ENCODE results near the gene TRIP10.

The TRIP10 gene

DNA sequence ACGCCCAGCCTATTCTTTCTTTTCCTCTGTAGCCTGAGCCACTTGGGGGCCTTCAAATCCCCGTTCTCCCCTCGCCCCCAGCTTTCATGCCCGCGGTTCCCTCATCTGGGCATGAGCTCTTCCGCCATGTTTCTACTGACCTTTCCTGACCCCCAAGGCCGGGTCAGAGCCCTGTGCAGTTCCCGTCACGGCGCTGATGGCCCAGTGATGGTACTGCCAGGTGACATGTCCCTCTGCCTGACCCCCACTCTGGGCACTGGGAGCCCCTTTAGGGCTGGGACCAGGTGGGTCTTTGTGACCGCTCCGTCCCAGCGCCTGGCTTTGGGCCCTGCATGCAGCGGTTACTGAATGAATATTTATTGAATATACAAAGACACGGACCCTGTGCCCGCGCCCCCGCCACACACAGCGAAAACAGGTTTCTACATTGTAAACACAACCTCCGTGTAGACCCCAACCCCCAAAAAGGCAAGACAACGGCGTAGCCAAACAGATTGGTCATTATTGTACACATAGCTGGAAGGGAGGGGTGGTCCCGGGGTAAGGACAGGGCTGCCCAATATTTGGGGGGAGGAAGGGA is 9.8 kb upstream of the TRIP10 start:
- DNase-seq = no peak

GRCh38 chr19:6730153-6730804 is 9.2 kb upstream of the TRIP10 start:
- DNase-seq = no peak

- no peak for DNase-seq
These were observed 8.4 kb upstream of the TRIP10 start for GRCh38 chr19:6730941-6731670.

DNA sequence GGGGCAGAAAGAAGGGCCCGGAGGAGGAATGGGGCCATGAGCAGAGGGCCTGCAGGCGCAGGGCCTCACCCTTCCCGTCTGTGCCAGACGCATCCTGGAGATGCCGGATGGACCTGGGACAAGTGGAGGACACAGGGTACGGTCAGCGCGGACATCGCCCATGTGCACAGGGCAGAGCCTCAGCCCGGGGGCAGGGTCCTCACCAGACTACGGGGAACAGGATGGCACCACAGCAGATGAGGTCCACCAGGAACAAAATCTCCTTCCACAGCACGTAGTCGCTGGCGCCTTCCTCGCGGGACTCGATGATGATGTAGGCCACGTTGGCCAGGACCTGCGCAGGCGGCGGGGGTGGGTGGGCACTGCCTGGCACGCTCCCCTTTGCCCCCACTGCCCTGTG is 7.7 kb upstream of the TRIP10 start:
- DNase-seq = no peak

DNA sequence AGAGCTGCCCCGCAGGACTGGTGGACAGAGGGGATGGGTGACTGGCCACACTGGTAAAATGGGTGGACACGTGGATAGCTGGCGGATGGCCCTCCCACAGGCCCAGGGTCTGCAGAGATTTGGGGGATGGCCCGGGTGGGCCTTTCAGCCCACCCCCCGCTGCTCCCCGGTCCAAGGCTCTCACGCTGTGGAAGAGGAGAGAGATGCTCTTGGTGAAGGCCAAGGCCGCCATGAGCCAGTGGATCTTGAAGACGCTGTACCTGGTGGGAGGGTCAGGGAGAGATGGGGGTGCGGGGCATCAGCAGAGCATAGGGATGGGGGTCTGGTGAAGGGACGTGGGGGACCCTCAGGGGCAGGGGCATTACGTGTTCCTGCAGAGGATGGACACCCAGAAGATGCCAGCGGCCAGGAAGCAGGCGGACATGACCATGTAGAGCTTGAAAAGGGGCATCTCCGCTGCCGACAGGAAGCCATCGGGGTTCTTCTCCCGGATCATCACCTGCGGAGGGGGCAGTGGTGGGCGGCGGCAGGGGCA is 6.6 kb upstream of the TRIP10 start:
- DNase-seq = no peak

- DNase-seq = no peak
These were observed 6.0 kb upstream of the TRIP10 start for GRCh38 chr19:6733338-6734095.

DNA sequence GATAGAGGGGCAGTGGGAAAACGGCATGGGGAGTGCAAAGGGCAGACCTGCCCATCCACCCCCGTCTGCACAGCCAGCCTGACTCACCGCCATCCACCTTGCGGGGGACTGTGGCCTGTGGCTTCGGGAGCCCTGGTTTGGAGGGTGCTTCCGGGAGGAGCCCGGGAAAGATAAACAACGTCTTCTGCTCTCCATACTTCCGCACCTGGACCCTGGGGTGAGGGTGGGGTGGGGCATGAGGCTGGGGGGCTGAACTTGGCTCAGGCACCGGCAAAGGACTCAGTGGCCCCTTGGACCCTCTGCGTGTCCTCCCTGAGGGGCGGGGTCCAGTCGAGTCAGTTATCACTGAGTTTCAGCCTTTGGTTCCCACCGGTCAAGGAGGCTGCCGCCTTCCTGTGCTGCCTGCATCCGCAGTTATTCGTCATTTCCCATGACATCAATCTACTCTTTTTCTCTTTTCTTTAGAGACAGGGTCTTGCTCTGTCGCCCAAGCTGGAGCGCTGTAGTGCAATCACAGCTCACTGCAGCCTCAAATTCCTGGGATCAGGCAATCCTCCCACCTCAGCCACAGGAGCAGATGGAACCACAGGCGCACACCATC is 5.3 kb upstream of the TRIP10 start:
- DNase-seq = no peak

DNA sequence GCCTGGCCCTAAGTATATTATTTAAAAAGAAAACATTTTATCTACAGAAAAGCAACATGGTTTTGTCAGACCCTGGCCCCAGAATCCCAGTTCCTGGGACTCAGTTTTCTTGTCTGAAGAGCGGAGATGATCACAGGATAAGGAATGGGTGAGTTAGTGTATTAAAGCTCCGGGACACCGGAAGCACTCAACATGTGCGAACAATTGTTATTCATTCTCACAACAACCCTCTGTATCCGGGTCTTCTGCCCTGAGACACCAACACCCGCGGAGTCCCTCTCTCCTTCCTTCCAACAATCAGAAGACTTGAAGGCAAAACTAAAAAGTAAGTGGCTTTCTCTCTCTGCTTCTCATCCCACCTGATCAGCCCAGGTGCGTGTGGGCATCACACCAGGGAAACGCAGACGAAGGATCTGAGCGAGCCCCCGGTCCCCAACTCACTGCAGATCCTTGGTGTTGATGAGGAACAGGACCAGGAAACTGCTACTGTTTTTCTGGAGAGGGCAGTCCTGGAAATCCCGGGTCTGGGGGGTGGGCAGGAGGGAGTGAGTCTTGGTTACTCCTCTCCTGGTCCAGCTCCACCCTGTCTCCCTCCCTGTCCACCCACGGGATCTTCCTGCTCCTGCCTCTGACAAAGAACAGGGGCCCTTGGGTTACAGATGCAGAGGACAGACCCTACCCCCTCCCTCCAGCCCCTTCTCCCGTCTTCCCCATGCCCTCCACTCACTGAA is 4.1 kb upstream of the TRIP10 start:
- no peak for DNase-seq

DNA sequence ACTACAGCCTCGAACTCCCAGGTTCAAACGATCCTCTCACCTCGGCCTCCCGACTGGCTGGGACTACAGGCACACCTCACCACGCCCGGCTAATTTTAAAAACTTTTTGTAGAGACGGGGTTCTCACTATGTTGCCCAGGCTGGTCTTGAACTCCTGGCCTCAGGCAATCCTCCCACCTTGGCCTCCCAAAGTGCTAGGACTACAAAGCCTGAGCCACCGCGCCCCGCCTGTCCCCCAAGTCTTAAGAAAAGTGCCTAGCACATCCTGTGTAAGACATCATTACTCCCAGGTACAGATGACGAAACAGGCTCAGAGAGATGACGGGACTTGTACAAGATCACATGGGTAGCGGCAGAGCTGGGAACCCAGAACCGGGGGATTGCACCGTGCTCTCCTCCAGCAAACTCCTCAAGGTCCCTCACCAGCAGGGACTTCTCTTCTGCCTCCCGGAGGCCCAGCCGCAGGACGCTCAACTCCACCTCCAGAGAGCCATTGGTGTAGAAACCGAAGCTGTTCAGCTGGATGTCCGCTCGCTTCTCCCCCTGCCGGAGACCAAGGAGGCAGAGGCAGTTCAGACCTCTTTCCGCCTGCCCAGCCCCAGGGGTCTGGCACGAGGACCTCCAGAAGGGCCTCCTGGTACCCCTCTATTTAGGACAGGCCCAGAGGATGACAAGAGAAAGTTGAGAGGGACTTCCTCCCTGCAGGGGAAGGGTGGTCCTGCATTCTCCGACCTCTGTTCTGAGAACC is 3.1 kb upstream of the TRIP10 start:
- DNase-seq = peak; percentile 48

DNA sequence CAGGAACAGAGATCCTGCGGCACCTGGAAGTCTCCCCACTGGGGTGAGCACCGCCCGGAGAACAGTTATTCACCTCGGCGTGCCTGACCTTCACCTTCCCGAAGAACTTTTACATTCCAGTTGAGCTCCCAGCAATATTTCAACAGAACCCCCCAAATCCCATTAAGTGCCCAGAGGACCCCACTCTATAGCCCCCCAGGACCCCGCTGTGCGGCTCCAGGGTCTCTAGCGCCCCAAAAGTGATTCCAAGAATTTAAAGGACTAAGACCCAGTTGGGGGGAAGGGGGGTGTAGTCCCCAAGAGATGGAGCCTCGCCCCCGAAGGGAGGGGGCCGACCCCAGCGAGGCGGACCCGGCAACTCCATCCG is 2.6 kb upstream of the TRIP10 start:
- DNase-seq = no peak

DNA sequence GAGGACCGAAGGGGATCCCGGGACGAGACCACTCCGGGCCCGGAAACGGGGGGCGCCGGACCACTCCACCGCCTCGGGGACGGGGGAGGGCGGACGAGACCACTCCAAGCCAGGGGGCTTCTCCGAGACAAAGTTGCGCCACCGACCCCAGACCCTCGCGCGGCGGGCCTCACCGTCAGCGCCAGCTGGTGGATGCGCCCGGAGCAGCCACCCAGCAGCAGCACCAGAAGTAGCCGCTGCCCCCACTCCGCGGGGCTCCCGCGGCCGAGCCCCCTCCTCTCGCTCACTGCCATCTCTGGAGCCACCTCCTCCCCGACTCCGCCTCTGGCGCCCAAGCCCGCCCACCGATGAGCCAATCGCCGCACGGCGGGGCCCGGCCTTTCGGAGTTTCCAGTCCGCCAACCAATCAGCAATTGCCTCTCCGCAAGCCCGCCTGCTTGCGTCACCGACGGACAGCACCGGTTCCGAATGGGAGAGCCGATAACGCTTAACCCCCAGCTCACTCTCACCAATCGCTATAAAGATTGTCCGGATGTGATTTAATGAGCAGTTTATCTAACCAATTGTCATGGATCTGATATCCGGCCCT is 2.1 kb upstream of the TRIP10 start, which contains the start of gene GPR108:
GPR108 (minus strand) TSS at position 297 of the 589 bp plus-strand sequence; CDS start at position 293, 4 bp downstream.
- DNase-seq = peak; percentile 99

- peak; percentile 67 for DNase-seq
These were observed 1.4 kb upstream of the TRIP10 start for GRCh38 chr19:6737873-6738786.

DNA sequence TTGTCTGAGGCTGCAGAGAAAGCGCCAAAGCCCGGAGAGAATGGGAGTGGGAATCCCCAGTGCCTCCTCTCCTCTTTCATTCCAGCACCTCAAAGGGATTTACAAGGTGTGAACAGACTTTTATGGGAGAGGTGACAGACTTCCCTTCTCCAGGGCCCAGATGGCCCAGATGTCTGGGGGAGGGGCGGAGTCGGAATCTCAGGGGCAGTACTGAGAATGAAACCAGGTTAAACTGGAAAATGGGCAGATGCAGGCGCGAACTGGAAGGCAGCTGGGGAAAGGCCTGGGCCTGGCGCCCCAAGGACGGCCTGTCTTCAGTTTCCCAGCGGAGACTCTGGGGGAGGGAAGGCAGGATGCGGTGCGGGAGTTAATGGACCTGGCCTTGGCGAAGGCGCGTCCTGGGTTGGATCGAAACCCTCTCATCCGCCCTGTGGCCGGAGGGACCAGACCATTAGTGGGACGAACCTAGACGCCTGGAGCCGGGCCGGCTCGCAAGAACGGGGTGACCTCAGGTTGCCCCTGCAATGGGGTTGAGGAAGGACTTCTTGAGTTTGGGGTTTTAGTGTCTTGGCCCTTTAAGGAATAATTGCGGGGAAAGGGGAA is 592 bp upstream of the TRIP10 start:
- peak; percentile 21 for DNase-seq

GRCh38 chr19:6739883-6740588 is 556 bp downstream of the TRIP10 start:
- DNase-seq = no peak

- peak; percentile 11 for DNase-seq
These were observed 1.3 kb downstream of the TRIP10 start for GRCh38 chr19:6740589-6741343.

DNA sequence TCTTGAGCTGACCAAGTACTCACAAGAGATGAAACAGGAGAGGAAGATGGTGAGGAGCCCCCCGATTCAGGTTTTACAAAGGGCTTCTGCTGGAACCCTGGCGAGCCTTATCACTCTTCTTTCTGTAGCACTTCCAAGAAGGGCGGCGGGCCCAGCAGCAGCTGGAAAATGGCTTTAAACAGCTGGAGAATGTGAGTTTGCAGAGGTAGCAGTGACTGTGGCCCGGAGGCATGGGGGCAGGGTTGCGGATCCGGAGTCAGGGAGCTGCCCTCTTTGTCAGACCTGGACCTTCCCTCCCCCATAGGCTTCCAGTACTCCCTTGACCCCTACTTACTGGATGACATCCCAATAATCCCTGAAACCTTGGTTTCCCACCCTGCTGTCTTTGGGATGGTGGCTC is 3.6 kb downstream of the TRIP10 start:
- DNase-seq = no peak

DNA sequence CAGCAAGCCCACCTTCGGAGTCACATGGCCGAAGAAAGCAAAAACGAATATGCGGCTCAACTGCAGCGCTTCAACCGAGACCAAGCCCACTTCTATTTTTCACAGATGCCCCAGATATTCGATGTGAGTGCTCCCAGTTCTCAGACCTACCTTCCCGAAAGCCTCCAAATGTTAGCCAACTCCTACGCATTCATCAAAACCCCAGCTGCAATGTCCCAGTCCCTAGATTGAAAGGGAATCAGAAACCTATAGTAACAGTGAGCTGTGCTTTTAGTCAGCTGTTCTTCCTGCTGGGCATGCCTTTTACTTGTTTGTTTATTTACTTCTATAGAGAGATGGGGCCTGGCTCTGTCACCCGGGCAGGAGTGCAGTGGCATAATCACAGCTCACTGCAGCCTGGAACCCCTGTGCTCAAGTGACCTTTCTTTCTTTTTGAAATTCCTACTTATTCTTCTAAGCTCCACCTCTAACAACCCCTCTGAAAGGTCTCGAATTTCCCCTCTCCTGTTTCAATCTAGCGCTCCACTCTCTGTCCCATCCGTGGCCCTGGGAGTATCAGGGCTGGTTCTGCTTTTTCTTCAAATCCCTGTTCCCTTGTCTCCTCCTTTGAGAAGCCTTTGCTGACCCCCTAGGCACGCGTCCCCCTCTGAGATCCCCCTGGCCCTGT is 4.4 kb downstream of the TRIP10 start:
- no peak for DNase-seq
